ENCODE results near the gene VTI1A.

The VTI1A gene

DNA sequence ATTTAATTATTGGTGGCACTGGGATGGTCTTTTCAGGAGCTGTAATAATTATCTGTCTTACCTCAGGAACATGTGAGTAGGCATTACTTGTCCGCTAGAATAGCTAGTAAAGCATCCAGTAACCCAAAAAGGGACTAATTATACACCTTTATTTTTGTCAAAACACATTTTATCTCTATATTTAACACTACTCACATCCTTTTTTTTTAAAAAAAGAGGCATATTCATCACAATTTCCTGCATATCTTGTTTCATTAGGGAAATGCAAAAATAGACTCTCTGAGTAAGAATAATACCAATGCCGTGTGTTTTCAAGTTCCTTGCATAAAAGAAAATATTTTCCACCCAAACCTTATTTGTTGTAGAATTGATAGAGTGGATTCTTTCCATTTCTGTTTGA lies 99.5 kb downstream of the VTI1A start:
- DNase-seq (ENCODE audit: low read depth): no peak

DNA sequence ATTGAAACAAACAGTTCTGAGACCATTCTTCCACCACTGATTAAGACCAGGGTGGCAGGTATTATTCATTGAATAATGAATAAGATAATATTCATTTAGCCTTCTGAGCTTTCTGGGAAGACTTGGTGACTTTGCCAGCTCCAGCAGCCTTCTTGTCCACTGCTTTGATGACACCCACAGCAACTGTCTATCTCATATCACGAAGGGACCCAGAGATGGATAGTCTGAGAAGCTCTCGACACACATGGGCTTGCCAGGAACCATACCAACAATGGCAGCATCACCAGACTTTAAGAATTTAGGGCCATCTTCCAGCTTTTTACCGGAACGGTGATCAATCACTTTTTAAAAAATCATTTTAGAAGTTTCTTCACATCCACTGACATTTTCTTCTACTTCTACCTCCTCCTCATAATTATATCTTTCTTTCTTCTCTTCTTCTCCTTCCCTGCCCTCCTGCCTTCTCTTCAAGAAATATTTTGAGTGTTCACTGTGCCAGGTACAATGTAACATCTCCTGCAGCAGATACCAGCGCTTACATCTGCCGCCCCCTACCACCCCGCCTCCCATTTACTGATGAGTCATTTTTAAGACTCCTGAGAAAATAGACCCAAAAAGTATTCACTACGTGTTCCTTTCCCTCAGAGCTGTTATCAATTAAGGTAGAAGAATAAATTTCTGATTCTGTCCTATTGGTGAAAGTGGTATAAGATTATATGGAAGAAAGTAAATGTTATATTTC lies 101.7 kb downstream of the VTI1A start:
- DNase-seq (ENCODE audit: low read depth): no peak

GRCh38 chr10:112552593-112553110 lies 105.6 kb downstream of the VTI1A start:
- DNase-seq (ENCODE audit: low read depth): no peak

GRCh38 chr10:112553315-112553714 lies 106.3 kb downstream of the VTI1A start:
- no peak for DNase-seq (ENCODE audit: low read depth)

- DNase-seq (ENCODE audit: low read depth): no peak
These were observed 107.2 kb downstream of the VTI1A start for GRCh38 chr10:112554263-112554662.

DNA sequence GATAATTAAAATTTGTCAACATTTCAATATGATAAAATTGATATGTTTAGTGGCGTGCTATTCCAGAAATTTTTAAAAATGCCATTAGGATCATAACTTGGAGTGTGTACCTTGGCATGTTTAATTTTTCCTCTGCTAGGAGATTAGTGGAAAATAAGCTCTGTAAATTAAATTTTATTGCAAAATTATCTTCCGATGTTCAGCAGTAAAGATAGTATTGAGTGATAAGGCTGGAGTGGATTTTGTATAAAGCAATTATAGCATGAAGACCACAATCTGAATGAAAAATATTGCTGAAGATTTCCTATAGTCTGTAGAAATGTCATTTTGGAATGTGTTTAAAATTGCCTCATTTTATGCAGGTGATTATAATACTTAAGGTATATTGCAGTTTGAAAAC lies 110.2 kb downstream of the VTI1A start:
- no peak for DNase-seq (ENCODE audit: low read depth)

GRCh38 chr10:112558476-112559142 lies 111.6 kb downstream of the VTI1A start:
- DNase-seq (ENCODE audit: low read depth): no peak

DNA sequence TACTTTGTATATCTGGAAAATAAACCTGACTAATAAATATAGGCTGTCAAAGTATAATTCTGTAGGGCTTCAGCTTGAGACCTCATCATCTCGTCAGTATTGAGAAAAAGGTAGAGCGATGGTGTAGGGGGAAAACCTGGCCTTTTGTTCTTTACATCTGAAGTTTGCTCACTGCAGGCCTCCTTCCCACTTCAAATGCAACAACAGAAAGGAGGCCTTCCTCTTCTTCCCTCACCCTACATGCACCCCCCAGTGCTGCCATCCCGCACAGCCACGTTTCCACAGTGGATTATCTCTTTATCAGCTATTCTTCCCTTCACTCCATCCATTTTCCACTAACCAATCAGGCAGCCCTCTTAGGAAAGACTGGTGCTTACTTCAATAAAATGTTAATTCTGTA lies 112.3 kb downstream of the VTI1A start:
- no peak for DNase-seq (ENCODE audit: low read depth)

DNA sequence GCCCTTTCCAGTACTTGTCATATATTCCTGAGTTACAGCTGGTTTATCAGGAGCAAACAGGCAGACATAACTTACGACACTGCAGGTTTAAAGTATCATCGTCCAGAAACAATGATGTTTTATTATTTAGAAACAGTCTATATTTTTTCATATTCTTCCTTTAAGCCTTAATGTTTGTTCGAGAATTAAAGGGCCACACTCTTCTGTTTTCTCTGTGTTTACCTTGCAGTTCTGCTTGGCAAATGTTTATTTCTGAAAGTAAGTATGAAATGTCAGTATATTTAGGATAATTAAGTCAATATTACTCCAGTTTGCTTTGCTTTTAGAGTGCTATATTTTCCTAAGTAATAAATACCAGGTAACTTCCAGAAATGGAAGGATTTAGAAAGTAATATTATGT lies 115.1 kb downstream of the VTI1A start:
- no peak for DNase-seq (ENCODE audit: low read depth)

DNA sequence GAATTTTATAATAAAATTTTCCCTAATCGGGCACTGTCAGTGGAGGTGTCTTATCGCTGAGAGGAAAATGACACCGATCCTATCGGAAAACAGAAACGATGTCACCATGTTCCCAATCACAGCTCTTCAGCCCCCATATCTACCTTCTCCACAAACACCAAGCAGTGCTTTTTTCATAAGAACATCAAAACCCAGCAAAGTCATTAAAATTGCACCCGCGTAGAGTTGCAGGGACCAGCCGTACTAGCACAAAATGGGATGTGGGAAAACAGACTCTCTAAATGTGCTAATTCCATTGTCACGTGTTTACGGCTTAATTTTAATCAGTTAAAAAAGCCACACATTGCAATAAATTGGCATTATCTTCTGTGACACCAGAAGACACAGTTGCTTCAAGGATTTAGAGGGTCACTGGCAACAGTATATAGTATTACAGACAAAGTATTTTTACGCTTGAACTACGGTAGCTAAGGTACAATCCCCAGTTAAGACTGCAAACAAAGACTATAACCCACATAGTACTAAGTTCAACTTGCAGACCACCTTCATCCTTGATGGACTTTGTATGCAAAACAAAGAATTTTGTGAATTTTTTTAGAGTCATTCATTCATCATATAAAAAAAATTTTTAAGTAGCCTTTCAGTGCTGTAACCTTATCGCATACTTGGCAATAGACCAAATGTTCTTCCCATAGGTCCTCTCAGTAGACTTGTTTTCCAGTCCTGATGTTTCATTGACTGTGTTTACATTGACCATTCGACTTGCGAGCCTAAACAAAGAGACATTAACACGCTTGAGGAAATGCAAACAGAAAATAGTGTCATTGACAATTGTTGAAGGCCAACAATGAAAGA lies 116.0 kb downstream of the VTI1A start:
- DNase-seq (ENCODE audit: low read depth): no peak

- DNase-seq (ENCODE audit: low read depth): no peak
These were observed 117.3 kb downstream of the VTI1A start for GRCh38 chr10:112564337-112564736.

- peak; percentile 74 for DNase-seq (ENCODE audit: low read depth)
These were observed 118.5 kb downstream of the VTI1A start for GRCh38 chr10:112565434-112566053.

GRCh38 chr10:112570585-112570984 lies 123.6 kb downstream of the VTI1A start:
- no peak for DNase-seq (ENCODE audit: low read depth)

GRCh38 chr10:112579578-112579977 lies 132.6 kb downstream of the VTI1A start:
- DNase-seq (ENCODE audit: low read depth): no peak

- no peak for DNase-seq (ENCODE audit: low read depth)
These were observed 133.3 kb downstream of the VTI1A start for GRCh38 chr10:112580267-112580666.

GRCh38 chr10:112581921-112582320 lies 134.9 kb downstream of the VTI1A start:
- DNase-seq (ENCODE audit: low read depth): no peak

GRCh38 chr10:112583236-112583939 lies 136.4 kb downstream of the VTI1A start:
- no peak for DNase-seq (ENCODE audit: low read depth)

DNA sequence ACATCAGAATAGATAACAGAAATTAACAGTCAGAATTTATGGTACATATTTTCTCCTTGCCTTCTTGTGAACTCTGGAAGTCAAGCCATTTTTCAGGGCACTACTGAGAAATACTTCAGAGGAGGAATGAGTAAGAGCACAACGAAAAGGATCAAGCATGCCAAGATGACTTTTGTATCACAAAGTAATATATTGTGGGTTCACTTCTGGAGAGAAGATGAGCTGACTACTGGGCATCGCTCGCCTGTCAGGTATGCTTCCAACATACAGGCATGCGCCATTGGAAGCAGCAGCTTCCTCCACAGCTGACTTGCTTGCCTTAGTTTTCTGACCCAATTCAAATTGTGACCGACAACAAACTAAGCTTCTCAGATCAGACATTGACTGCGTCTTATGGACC lies 137.3 kb downstream of the VTI1A start:
- DNase-seq (ENCODE audit: low read depth): peak; percentile 57

- DNase-seq (ENCODE audit: low read depth): peak; percentile 45
These were observed 138.1 kb downstream of the VTI1A start for GRCh38 chr10:112585126-112585525.

DNA sequence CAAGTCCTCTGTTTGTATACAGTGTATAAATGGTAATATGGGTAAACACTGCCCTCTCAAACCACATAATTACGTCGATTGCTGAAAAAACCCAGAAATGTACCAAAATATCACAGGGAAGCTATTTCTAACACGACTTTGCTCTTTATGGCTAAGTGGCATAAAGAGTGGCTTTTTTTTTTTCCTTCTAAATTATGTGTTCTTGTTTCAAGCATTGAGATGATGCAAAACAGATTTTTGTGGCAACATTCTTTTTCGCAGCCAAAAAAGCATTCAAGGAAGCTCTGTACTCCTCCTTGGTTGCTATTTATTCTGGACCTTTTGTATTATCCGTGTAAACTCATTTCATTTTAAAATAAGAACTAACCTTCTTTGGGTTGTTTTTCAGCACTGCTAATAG lies 138.9 kb downstream of the VTI1A start:
- no peak for DNase-seq (ENCODE audit: low read depth)

DNA sequence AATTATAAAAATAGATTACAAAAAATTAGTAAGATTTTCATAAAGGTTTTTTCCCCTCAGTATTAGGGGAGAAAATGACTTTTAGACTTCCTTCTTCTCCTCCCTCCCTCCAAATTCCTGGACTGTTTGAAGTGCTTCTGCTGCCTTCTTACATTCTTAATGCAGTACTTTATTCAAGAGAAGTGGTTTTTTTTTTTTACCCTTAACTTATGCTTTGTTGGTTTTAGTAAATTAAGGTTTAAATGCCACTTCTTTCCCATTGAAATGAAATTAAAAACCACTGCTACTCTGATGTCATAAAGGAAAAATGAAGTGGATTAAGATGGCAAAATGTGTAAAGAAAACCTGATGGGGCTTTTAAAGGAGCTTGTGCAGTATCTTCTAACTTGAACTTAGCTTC lies 140.7 kb downstream of the VTI1A start:
- no peak for DNase-seq (ENCODE audit: low read depth)
